Smooth muscle cell (in vitro differentiated cells): ENCODE results near the gene ACAD11. TPM values are rescaled to one million over a fixed set of nuclear protein-coding genes. Genes with fewer than 3 reads are reported as not detected.

Experiments used
- DNase-seq: peaks from one replicate; lab custom pipeline; 2025; ENCODE audit not compliant: unreplicated experiment; lab: John Stamatoyannopoulos, UW
- H2AFZ ChIP-seq: fragments of 200-600 bp; sonication (generic); 2 replicates; pipeline ENCODE4 v1.6.0; 2016; ENCODE audit warnings: antibody characterized with exemption, low read depth, mild to moderate bottlenecking
- H3F3A ChIP-seq: fragments of 200-600 bp; sonication (generic); 2 replicates; pipeline ENCODE4 v1.6.0; 2017; ENCODE audit warnings: antibody characterized with exemption, low read depth
- H3K27ac ChIP-seq: fragments of 200-600 bp; sonication (generic); 2 replicates; pipeline ENCODE4 v1.5.1; 2016; ENCODE audit warnings: low read depth, mild to moderate bottlenecking
- H3K27me3 ChIP-seq: fragments of 200-600 bp; sonication (generic); 2 replicates; pipeline ENCODE4 v1.6.1; 2016; ENCODE audit warnings: low read depth, mild to moderate bottlenecking
- H3K36me3 ChIP-seq: fragments of 200-600 bp; sonication (generic); 2 replicates; pipeline ENCODE4 v1.5.1; 2016; ENCODE audit warnings: low read depth
- H3K4me1 ChIP-seq: fragments of 200-600 bp; sonication (generic); 2 replicates; pipeline ENCODE4 v1.5.1; 2016; ENCODE audit warnings: low read depth
- H3K4me2 ChIP-seq: fragments of 200-600 bp; sonication (generic); 2 replicates; pipeline ENCODE4 v1.6.0; 2016; ENCODE audit warnings: mild to moderate bottlenecking
- H3K4me3 ChIP-seq: fragments of 200-600 bp; sonication (generic); 2 replicates; pipeline ENCODE4 v1.5.1; 2016; ENCODE audit warnings: mild to moderate bottlenecking
- H3K79me2 ChIP-seq: fragments of 200-600 bp; sonication (generic); 2 replicates; pipeline ENCODE4 v1.6.0; 2016; ENCODE audit warnings: low read depth, mild to moderate bottlenecking
- H3K9ac ChIP-seq: fragments of 200-600 bp; sonication (generic); 2 replicates; pipeline ENCODE4 v1.6.0; 2016; ENCODE audit warnings: low read depth
- H3K9me3 ChIP-seq: fragments of 200-600 bp; sonication (generic); replicated peaks from 2 replicates; pipeline ENCODE4 v1.5.1; 2016; ENCODE audit warnings: low read depth
- H4K20me1 ChIP-seq: fragments of 200-600 bp; sonication (generic); 2 replicates; pipeline ENCODE4 v1.6.0; 2016; ENCODE audit warnings: low read depth
- CTCF ChIP-seq: fragments of 200-600 bp; sonication (generic); IDR thresholded peaks from 2 replicates; pipeline ENCODE4 v1.5.1; 2017; ENCODE audit warnings: borderline replicate concordance, mild to moderate bottlenecking, antibody characterized with exemption; ENCODE audit not compliant: insufficient read depth, poor library complexity, severe bottlenecking
- WGBS: methylation state at CpG from one replicate; pipeline ENCODE4 v1.1.7; 2016; ENCODE audit warnings: low lambda C conversion rate; 5-methylcytosine and 5-hydroxymethylcytosine counted together
- polyA plus RNA-seq: library from polyadenylated mRNA; unstranded; fragments of >200 nt; fragmentation: Nextera tagmentation; extraction: Ambion mirVana; gene quantifications from 2 replicates; pipeline ENCODE4 v1.2.1, GENCODE V29; 2016
- total RNA-seq: library from RNA; depleted of rRNA; stranded (reverse); fragments of >200 nt; gene quantifications from 2 replicates; pipeline ENCODE4 v1.2.3, GENCODE V29; 2014

The ACAD11 gene
- total and polyA plus RNA-seq, 2 experiments from 2014 or later: 24.8 to 28.3 TPM

GRCh38 chr3:132535575-132536441 is 123.8 kb downstream of the ACAD11 start:
- peak; percentile 9 for DNase-seq
- Histone ChIP-seq H2AFZ (no peak overlapping the region), H3K27me3 (no peaks in the 10 kb centered on the region), H3K9me3 (no peaks in the 10 kb centered on the region), H3K79me2 (no peaks in the 10 kb centered on the region), H3K9ac (peak overlapping the region; percentile 21), H3F3A (peaks cover 14% of the 10 kb centered on the region), H3K27ac (peak overlapping the region; percentile 7), H3K4me3 (no peak overlapping the region), H3K4me1 (no peaks in the 10 kb centered on the region), H3K36me3 (peaks cover 7% of the 10 kb centered on the region), H3K4me2 (no peak overlapping the region), H4K20me1 (peaks cover 3% of the 10 kb centered on the region)
- peak; percentile 66 for TF ChIP-seq CTCF
- 53% methylated on average over 7 of the region's 7 CpGs for WGBS

GRCh38 chr3:132530624-132531023 is 129.0 kb downstream of the ACAD11 start:
- H3K4me2 ChIP-seq: no peak overlapping the region
- H3K27ac ChIP-seq: no peak overlapping the region
- H3K9ac ChIP-seq: no peak overlapping the region
- H3K9me3 ChIP-seq: no peaks in the 10 kb centered on the region
- no peaks in the 10 kb centered on the region for H3K27me3 ChIP-seq
- no peak overlapping the region for H3K4me3 ChIP-seq
- 95% methylated on average over 3 of the region's 3 CpGs for WGBS
- H2AFZ ChIP-seq: no peak overlapping the region
- no peaks in the 10 kb centered on the region for H3K79me2 ChIP-seq
- peaks cover 1% of the 10 kb centered on the region for H4K20me1 ChIP-seq
- DNase-seq: no peak
- no peaks in the 10 kb centered on the region for H3K4me1 ChIP-seq
- no peak for TF ChIP-seq CTCF
- peaks cover 11% of the 10 kb centered on the region for H3F3A ChIP-seq
- H3K36me3 ChIP-seq: peaks cover 28% of the 10 kb centered on the region

GRCh38 chr3:132522353-132522752 is 137.3 kb downstream of the ACAD11 start:
- no peaks in the 10 kb centered on the region for H3K79me2 ChIP-seq
- no peak for TF ChIP-seq CTCF
- H3K4me2 ChIP-seq: no peak overlapping the region
- no peak overlapping the region for H3K27ac ChIP-seq
- no peak overlapping the region for H3K9ac ChIP-seq
- no peak overlapping the region for H3K4me3 ChIP-seq
- no peaks in the 10 kb centered on the region for H3K27me3 ChIP-seq
- no peak overlapping the region for H2AFZ ChIP-seq
- DNase-seq: no peak
- H3K36me3 ChIP-seq: peaks cover 33% of the 10 kb centered on the region
- no peaks in the 10 kb centered on the region for H3K9me3 ChIP-seq
- H3F3A ChIP-seq: no peaks in the 10 kb centered on the region
- WGBS: 99% methylated on average over 3 of the region's 3 CpGs
- no peaks in the 10 kb centered on the region for H3K4me1 ChIP-seq
- H4K20me1 ChIP-seq: no peaks in the 10 kb centered on the region

GRCh38 chr3:132521901-132522300 is 137.7 kb downstream of the ACAD11 start:
- H3K36me3 ChIP-seq: peaks cover 34% of the 10 kb centered on the region

More at GRCh38 chr3:132521901-132522300, 137.7 kb downstream of the ACAD11 start:
- Histone ChIP-seq H3K4me1 (no peaks in the 10 kb centered on the region), H3K27me3 (no peaks in the 10 kb centered on the region), H4K20me1 (no peaks in the 10 kb centered on the region), H3K9me3 (no peaks in the 10 kb centered on the region), H3K4me3 (no peak overlapping the region), H3K79me2 (no peaks in the 10 kb centered on the region), H3K27ac (no peak overlapping the region), H2AFZ (no peak overlapping the region), H3F3A (no peaks in the 10 kb centered on the region), H3K4me2 (no peak overlapping the region), H3K9ac (no peak overlapping the region)
- WGBS: 83% methylated on average over 5 of the region's 5 CpGs
- DNase-seq: no peak
- no peak for TF ChIP-seq CTCF
